Memory B cell (primary cell): ENCODE measurements around the gene ARSG.
"Not testable (repeated sequence)": the region's sequence is repeated elsewhere in the genome, so short reads cannot be mapped to it uniquely, and the experiment has no call there.

ENCODE experiments used
- ATAC-seq: fragments of 150-1000 bp; cut with Tn5 transposase; 2 replicates; pipeline ENCODE4 v1.10.0; 2021; ENCODE audit warnings: low read depth, mild to moderate bottlenecking, moderate library complexity
- DNase-seq, 2 donors: peaks; one replicate each; pipeline ENCODE4 v3.0.0; 2022; ENCODE audit warnings: low spot score in 2 of 2
- H3K27ac Mint-ChIP-seq: one replicate; pipeline ENCODE4 v1.8.0; 2022; ENCODE audit warnings: mild to moderate bottlenecking, moderate library complexity, mixed read lengths
- H3K27me3 Mint-ChIP-seq: one replicate; pipeline ENCODE4 v1.8.0; 2022; ENCODE audit warnings: mixed read lengths
- H3K36me3 Mint-ChIP-seq: one replicate; pipeline ENCODE4 v1.8.0; 2022; ENCODE audit warnings: mild to moderate bottlenecking, mixed read lengths
- H3K4me1 Mint-ChIP-seq: one replicate; pipeline ENCODE4 v1.8.0; 2022; ENCODE audit warnings: mixed read lengths
- H3K4me3 Mint-ChIP-seq: one replicate; pipeline ENCODE4 v1.8.0; 2022; ENCODE audit warnings: mild to moderate bottlenecking, moderate library complexity, mixed read lengths
- H3K9me3 Mint-ChIP-seq: one replicate; pipeline ENCODE4 v1.8.0; 2022; ENCODE audit warnings: mixed read lengths

The ARSG gene

DNA sequence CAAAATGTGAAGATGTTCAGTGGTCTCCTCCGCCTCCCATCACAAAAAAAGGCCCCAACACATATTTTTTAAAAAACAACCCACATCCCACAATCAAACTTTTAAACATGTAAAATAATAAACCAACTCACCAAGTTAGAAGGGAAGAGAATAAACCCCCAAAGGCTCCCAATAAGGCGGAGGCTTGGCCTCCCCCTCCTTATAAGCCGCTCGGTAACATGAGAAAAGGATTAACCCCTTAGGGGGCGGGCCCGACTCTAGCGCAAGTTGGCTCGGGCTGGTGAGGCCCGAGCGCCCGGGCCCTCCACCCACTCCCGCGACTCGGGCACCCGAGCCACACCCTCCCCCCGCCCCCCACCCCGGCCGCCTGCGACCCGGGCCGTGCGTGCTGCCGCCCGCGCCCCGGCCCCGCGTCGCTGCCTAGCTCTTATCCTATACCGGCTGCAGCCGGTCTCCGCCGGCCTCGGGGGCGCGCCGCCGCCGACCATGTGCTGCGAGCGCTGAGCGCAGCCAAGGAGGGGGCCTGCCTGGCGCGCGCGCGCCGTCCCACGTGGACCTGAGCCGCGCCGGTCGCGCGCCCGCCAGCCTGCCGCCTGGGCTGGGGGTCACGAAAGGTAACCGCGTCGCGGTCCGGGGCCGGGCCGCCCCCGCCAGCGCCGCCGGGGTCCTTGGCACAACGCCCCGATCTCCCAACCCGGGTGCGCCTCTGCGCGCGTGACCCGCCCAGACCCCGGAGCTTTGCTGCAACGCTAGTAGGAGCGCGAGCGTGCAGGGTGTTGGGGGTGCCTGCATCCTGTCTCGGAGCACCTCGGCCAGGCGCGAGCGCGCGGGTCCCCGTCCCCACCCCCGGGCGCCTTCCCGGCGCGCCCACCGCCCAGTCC lies at the start of gene ARSG, which contains the start of gene SLC16A6:
TSS of gene ARSG (plus strand) at position 541 of the 881 bp plus-strand sequence. CDS start 15,999 bp downstream, outside the sequence.
TSS of gene SLC16A6 (minus strand) at position 173 of the 881 bp plus-strand sequence. CDS start 12,807 bp downstream, outside the sequence.
- DNase-seq: peak; percentile 82 to 89
- peaks cover 23% of the 10 kb centered on the region for H3K4me1 Mint-ChIP-seq
- peak; percentile 55 for ATAC-seq

GRCh38 chr17:68246271-68247028 lies 44.8 kb upstream of the ARSG start:
- peak overlapping the region; percentile 99 for H3K27ac Mint-ChIP-seq
- ATAC-seq (no peak), DNase-seq (no peak)
- H3K36me3 Mint-ChIP-seq: peaks cover 2% of the 10 kb centered on the region
- H3K4me1 Mint-ChIP-seq: peaks cover 20% of the 10 kb centered on the region
- H3K9me3 Mint-ChIP-seq: no peaks in the 10 kb centered on the region
- H3K27me3 Mint-ChIP-seq: no peaks in the 10 kb centered on the region
- H3K4me3 Mint-ChIP-seq: peak overlapping the region; percentile 95

More for the DNA sequence above, at the start of gene ARSG, which contains the start of gene SLC16A6:
- Mint-ChIP-seq H3K27ac (peak within 1 kb of the TSS; percentile 98), H3K27me3 (no peaks in the 10 kb centered on the region), H3K4me3 (peak within 1 kb of the TSS; percentile 92), H3K9me3 (no peaks in the 10 kb centered on the region), H3K36me3 (peaks cover 2% of the 10 kb centered on the region)

DNA sequence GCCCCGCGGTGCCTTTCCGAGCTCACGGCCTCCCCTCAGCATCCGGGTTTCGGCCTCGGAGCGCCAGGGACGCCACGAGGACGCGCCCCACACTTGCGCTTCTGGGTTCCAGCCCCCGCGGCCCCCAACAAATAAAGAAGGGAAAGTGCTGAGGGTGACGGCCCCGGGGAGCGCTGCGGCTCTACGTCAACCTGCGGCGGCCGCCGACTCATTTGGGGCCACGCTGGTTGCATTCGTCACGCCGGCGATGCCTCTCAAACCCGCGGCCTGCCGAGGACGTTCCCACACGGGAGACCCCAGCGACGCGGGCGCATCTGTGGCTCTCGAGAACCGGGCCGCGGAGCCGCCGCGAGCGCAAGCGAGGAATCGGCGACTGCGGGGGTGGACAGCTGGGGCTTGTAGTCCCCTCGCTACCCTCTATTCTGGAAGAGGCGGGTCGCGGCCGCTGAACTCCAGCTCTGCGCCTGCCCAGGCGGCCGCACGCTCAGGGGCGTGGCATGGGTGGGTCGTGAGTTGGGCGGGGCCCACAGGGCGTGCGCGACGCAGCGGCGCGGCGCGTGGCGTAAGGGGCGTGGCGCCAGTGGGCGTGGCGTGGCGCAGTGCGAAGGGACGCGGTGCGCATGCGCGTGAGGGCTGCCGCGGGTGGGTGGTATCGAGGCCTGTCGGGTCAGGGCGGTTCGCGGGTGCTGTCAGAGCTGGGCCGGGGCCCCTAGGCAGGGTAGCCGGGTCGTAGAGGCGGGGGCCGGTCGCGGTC lies 43.7 kb upstream of the ARSG start, which contains the start of gene AMZ2:
TSS of gene AMZ2 (plus strand) at position 599 of the 754 bp plus-strand sequence. CDS start 2,145 bp downstream, outside the sequence.
- Mint-ChIP-seq H3K4me3 (peak within 1 kb of the TSS; percentile 95), H3K27me3 (no peaks in the 10 kb centered on the region), H3K27ac (peak within 1 kb of the TSS; percentile 99), H3K4me1 (peaks cover 20% of the 10 kb centered on the region), H3K36me3 (peaks cover 2% of the 10 kb centered on the region), H3K9me3 (no peaks in the 10 kb centered on the region)
- DNase-seq (peak; percentile 99), ATAC-seq (peak; percentile 82)

DNA sequence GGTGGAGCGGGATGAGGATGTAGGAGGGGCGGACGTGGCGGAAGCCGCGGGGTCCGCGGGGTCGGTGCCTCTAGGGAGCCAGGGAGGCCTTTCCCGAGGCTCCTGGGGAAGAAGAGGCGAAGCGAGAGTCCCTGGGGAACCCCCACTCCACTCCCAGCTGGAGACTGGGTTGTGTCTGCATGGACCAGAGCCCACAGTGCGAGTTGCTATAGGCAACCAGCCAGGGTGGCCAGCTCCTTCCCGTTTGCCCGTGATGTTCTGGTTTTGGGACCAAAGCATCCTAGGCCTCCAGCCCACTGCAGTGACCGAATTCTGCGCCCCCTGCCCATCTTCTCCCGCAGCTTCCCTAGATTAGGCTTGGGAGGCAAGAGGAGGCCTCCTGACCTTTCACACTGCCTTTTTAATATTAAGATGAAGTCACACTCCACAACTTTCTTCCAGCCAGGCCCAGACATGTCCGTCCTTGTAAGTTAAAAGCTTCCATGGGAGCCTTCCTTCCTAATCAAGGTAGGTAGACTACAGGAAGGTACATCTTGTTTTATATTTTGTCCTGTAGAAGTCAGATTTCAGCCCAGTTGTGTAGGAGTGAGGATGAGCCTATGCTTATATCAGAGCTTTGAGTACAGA lies 43.0 kb upstream of the ARSG start:
- Mint-ChIP-seq H3K27me3 (no peaks in the 10 kb centered on the region), H3K36me3 (peaks cover 5% of the 10 kb centered on the region), H3K9me3 (no peaks in the 10 kb centered on the region), H3K27ac (peak overlapping the region; percentile 99), H3K4me3 (peak overlapping the region; percentile 95), H3K4me1 (peaks cover 24% of the 10 kb centered on the region)
- ATAC-seq (peak; percentile 16), DNase-seq (no peak)

- no peaks in the 10 kb centered on the region for H3K9me3 Mint-ChIP-seq
- ATAC-seq (no peak), DNase-seq (no peak)
- H3K27ac Mint-ChIP-seq: peak overlapping the region; percentile 99
- no peaks in the 10 kb centered on the region for H3K27me3 Mint-ChIP-seq
- peaks cover 24% of the 10 kb centered on the region for H3K4me1 Mint-ChIP-seq
- H3K4me3 Mint-ChIP-seq: peak overlapping the region; percentile 95
- H3K36me3 Mint-ChIP-seq: peaks cover 5% of the 10 kb centered on the region
These were observed 42.4 kb upstream of the ARSG start for GRCh38 chr17:68248891-68249290.

- no peak for DNase-seq
- ATAC-seq: no peak
- peaks cover 9% of the 10 kb centered on the region for H3K36me3 Mint-ChIP-seq
These were observed 41.9 kb upstream of the ARSG start for GRCh38 chr17:68249354-68249765.

GRCh38 chr17:68253426-68253825 lies 37.9 kb upstream of the ARSG start:
- Mint-ChIP-seq H3K4me1 (peaks cover 37% of the 10 kb centered on the region), H3K36me3 (peaks cover 18% of the 10 kb centered on the region), H3K27ac (peak overlapping the region; percentile 79)
- H3K27me3 Mint-ChIP-seq, DNase-seq, H3K4me3 Mint-ChIP-seq, H3K9me3 Mint-ChIP-seq: not testable (repeated sequence)
- peak; percentile 28 for ATAC-seq

More at GRCh38 chr17:68249354-68249765, 41.9 kb upstream of the ARSG start:
- Mint-ChIP-seq H3K4me3 (peak overlapping the region; percentile 95), H3K27me3 (no peaks in the 10 kb centered on the region), H3K4me1 (peaks cover 27% of the 10 kb centered on the region), H3K27ac (peak overlapping the region; percentile 99), H3K9me3 (no peaks in the 10 kb centered on the region)

DNA sequence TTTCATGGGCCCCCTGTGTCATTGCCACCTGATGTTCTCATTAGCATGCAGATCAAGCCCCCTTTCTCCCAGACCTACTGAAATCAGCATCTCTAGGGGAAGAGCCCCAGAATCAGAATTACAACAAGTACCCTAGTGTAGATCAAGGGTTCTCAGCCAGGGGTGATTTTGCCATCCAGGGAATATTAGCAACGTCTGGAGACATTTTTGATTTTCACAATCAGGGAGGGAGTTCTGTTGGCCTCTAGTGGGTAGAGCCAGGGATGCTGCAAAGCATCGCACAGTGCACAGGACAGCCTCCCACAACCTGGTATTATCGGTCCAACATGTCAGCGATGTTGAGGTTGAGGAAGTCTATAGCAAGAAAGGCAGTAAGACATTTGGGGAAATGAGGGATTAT lies 36.1 kb upstream of the ARSG start:
- DNase-seq (no peak), ATAC-seq (no peak)
- Mint-ChIP-seq H3K36me3 (peaks cover 18% of the 10 kb centered on the region), H3K4me3 (no peak overlapping the region), H3K4me1 (peaks cover 36% of the 10 kb centered on the region), H3K9me3 (no peaks in the 10 kb centered on the region), H3K27me3 (no peaks in the 10 kb centered on the region), H3K27ac (peak overlapping the region; percentile 91)

DNA sequence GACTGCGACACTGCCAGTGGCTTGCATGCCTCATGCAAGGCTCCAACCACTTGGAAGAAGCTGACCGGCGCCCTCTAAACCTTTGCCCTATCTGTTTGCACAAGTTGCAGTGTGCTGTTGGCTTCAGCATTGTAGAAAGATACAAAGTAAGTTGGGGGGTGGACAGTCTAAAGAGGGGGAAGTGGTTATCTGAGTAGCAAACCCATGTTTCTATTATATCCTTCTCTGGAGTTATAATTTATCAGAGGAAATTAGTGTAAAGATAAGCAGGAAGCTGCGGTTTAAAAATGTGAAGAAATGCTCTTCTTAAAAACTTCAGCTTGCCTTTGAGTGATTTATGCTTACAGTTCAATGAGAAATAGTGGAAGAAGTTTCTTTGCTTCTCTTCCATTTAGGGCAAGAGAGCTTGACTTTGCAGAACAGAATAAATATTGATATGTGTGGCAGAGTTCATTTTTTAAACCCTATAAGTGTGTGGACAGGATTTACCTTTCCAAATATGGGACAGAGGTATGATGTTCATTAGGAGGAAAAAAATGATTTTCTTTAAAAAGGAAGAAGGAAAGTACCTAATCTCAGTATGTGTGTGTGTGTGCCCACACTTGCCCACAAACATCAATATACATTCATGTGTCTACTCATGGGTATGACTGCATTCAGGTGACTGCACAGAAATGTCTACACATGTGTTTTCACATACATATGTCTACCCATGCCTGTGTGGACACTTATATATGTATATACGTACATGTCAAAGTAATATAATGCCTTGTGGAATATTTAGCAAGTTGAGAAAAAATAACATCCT lies 35.4 kb upstream of the ARSG start:
- Mint-ChIP-seq H3K9me3 (no peaks in the 10 kb centered on the region), H3K4me1 (peaks cover 35% of the 10 kb centered on the region), H3K4me3 (no peak overlapping the region), H3K27me3 (no peaks in the 10 kb centered on the region), H3K36me3 (peaks cover 18% of the 10 kb centered on the region), H3K27ac (peak overlapping the region; percentile 91)
- DNase-seq (no peak), ATAC-seq (no peak)

- not testable (repeated sequence) for H3K27me3 Mint-ChIP-seq, ATAC-seq, H3K9me3 Mint-ChIP-seq, DNase-seq, H3K4me3 Mint-ChIP-seq
- peaks cover 18% of the 10 kb centered on the region for H3K36me3 Mint-ChIP-seq
- peak overlapping the region; percentile 91 for H3K27ac Mint-ChIP-seq
- peaks cover 35% of the 10 kb centered on the region for H3K4me1 Mint-ChIP-seq
These were observed 34.6 kb upstream of the ARSG start for GRCh38 chr17:68256701-68257100.

GRCh38 chr17:68257934-68258333 lies 33.4 kb upstream of the ARSG start:
- H3K36me3 Mint-ChIP-seq: peaks cover 17% of the 10 kb centered on the region
- no peak overlapping the region for H3K4me3 Mint-ChIP-seq

GRCh38 chr17:68258890-68259647 lies 32.2 kb upstream of the ARSG start:
- Mint-ChIP-seq H3K36me3 (peaks cover 13% of the 10 kb centered on the region), H3K27ac (peak overlapping the region; percentile 91), H3K4me3 (peak overlapping the region; percentile 44), H3K4me1 (peaks cover 41% of the 10 kb centered on the region)
- DNase-seq (peak; percentile 60 to 87), ATAC-seq (peak; percentile 91)
- H3K27me3 Mint-ChIP-seq, H3K9me3 Mint-ChIP-seq: not testable (repeated sequence)

More at GRCh38 chr17:68257934-68258333, 33.4 kb upstream of the ARSG start:
- Mint-ChIP-seq H3K27me3 (no peaks in the 10 kb centered on the region), H3K9me3 (no peaks in the 10 kb centered on the region), H3K27ac (peak overlapping the region; percentile 91), H3K4me1 (peaks cover 39% of the 10 kb centered on the region)
- ATAC-seq (no peak), DNase-seq (no peak)
